ENCODE measurements around the gene PTPRG.
"Not testable (repeated sequence)": the region's sequence is repeated elsewhere in the genome, so short reads cannot be mapped to it uniquely, and the experiment has no call there.

The PTPRG gene

DNA sequence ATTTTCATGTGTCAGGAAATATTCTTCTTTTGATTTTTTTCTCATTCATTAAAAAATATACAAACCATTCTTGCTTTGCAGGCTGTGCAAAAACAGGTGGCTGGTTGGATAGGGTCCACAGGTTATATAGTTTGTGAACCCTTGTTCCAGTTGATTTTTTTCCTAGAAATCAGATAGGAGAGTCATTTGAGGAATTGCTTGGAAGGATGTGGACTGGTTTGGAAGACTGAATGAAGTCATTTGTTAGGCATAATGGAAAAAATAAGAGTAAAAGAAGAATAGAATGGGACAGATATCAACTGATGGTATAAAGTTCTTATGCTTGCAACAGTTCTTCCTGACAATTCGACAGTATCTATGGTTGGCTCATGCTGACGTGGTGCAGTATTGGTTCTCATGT is 189.4 kb downstream of the PTPRG start:
- no peak for DNase-seq (ENCODE audit: low read depth, low spot score)

GRCh38 chr3:61758839-61759238 is 197.5 kb downstream of the PTPRG start:
- DNase-seq (ENCODE audit: low read depth, low spot score) = no peak

DNA sequence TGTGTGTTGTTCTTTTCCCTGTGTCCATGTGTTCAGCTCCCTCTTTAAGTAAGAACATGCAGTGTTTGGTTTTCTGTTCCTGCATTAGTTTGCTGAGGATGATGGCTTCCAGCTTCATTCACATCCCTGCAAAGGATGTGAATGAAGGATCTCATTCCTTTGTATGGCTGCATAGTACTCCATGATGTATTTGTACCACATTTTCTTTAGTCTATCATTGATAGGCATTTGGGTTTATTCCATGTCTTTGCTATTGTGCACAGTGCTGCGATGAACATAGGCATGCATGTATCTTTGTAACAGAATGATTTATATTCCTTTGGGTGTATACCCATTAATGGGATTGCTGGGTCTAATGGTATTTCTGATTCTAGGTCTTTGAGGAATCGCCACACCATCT is 199.4 kb downstream of the PTPRG start:
- not testable (repeated sequence) for DNase-seq (ENCODE audit: low read depth, low spot score)

- DNase-seq (ENCODE audit: low read depth, low spot score) = no peak
These were observed 200.5 kb downstream of the PTPRG start for GRCh38 chr3:61761694-61762430.

DNA sequence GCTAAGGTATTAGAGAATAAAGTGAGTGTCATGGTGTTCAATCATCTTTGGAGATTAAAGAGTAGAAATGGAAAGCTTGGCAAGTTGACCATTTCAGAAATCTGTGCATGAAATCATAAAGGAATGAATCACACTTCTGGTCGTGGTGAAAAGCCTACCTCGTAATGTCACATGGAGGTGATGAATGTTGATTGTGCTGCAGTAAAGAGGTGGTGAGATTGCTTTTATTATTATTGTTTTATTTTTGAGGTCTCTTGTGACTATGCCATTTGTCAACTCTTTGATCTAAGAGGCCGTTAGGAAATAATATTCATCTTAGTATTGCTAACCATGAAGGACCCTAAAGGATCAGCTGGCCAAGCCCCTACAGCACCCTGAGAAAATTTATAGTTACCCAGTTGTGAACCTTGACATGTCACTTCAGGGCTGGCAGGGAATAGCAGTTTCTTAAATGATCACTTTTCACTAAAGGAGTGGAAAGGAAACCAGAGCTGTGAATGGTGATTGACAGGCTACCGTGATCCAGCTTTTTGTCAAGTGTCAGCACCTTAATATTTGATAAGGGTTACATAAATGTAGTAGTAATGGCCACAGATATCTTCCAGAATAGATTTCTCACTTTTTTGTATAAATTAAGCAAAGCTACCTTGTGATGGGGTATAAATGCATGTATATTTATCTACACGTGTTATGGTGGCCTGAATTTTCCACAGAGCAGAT is 203.9 kb downstream of the PTPRG start:
- DNase-seq (ENCODE audit: low read depth, low spot score) = no peak

GRCh38 chr3:61768284-61769037 is 207.1 kb downstream of the PTPRG start:
- no peak for DNase-seq (ENCODE audit: low read depth, low spot score)

DNA sequence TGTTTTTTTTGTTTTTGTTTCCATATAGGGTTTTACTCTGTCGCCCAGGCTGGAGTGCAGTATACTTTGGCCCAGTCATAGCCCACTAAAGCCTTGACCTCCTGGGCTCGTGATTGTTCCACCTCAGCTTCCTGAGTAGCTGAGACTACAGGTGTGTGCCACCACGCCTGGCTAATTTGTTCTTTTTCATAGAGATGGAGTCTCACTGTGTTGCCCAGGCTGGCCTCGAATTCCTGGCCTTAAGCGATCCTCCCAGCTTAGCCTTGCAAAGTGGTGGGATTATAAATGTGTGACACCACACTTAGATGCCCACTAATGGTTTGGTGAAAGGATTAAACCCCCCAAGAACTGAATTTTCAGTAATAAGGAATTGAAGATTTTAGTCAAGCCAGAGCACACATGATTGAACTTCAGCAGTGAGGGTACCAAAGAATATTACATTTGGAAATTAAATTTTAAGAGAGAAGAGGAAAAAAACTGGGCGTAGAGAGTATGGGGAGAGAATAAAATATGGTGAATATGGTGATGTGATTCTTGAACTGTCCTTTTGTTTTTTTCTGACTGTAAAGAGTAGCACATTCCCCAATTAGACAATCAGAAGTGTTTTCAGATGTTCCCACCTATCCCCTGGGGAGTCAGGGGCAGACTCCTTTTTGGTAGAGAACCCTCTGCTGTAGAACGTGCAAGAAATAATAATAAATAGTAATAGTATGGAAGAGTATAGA is 208.1 kb downstream of the PTPRG start:
- no peak for DNase-seq (ENCODE audit: low read depth, low spot score)

DNA sequence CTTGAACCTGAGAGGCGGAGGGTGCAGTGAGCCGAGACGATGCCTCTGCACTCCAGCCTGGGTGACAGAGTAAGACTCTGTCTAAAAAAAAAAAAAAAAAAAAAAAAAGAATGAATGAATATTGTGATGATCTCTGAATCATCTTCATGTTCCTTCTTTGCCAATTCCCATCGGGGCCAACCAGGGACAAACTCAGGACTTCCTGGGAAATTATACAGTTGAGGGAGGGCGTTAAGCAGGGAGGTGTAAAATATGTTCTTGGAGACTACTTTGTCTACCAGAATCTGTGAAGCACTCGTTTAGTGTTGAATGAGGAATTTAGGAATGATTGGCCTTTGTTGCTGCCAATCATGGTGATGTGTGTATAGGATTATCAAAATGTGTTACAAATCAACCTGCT is 210.6 kb downstream of the PTPRG start:
- DNase-seq (ENCODE audit: low read depth, low spot score) = no peak

DNA sequence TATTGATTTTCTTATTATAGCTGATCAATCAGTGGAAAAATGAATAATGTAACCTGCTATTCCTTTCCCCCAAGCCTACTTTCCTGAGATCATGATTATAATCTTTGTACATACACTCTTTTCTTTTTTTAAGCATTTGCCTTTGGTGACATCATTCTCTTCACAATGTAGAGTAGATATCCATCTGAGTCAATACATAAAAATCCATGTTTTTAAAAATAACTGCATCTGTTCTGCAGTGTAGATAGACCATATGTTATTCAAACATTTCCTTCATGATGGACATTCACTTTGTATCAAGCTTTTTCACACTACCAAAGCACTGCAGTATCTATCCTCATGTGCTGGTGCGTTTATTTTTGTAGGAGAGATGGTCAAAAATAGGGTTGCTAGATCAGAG is 211.1 kb downstream of the PTPRG start:
- no peak for DNase-seq (ENCODE audit: low read depth, low spot score)

DNA sequence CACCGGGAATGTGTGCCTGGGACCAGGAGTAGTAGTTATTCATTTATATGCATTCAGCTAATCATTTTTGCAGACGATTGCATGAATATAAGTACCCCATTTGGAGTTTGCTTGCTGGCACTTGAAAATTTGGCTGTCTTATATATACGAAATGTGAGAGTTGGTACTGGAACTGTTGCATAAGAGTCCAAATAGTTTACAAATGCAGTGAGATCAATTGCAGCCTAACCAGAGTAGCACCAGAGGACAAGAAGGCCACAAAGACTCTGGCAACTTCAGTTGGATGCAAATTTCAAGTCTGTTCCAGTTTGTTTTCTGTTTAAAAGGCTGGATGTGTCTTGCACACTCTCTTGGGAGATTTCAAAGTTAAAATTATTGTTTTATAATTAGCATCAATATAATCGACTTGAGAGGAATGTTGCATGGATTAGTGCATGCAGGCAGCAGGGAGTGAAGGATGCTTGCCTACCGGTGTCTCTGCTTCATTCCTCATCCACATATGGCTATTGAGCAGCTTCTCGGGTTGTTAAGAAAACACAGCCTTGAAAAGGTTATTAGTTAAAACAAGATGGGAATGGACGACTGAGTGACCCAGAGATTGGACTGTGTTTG is 213.0 kb downstream of the PTPRG start:
- no peak for DNase-seq (ENCODE audit: low read depth, low spot score)

DNA sequence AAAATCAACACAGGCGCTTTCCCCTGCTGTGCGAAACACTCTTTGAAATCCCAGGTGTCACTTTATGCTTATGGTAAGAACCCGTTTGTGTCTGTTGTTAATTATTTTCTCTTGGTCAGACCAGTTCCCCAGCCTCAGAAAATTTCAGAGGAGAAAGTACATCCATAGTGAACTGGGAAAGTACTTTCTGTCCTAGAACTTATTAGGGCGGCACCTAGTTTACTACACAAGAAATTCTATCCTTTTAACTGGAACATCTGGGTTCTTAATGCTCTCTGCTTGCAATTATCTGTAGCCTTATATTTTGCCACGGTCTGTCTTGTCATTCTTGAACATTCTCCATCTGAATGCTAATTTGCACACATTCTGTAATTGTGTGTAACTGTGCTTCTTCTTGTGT is 215.0 kb downstream of the PTPRG start:
- DNase-seq (ENCODE audit: low read depth, low spot score) = no peak

DNA sequence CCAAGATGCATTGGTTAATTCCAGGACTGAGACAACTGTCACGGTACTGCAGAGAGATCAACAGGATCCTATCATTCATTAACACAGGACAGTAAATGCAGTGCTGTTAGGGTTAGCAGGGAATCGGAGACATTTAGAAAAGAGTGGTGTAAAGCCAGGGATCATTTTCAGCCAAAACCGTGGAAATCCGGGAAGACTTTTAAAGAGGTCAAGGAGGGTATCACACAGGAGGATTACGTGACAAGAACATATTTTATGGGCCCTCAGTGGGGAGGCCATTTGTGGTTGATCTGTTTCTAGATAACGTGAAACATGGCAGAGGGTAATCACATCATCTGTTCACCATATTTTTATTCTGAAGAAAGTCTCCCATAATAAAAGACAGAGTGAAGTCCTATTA is 216.1 kb downstream of the PTPRG start:
- DNase-seq (ENCODE audit: low read depth, low spot score) = no peak

DNA sequence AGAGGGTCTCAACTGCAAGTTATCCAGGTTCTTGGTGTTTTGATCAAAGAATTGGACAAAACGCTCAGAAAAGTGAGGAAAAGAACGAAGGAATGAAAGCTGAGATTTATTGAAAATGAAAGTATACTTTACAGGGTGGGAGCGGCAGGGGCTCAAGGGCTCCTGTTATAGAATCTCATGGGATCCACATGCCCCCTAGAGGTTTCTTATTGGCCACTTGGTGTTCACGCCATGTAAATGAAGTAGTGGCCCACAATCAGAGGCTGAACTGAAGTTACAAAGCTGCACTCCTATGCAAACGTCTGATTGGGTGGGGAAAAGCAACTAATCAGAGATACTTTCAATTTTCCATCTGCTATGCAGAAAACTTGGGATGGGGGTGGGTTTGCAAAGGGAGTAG is 216.7 kb downstream of the PTPRG start:
- DNase-seq (ENCODE audit: low read depth, low spot score) = peak; percentile 24

- no peak for DNase-seq (ENCODE audit: low read depth, low spot score)
These were observed 218.6 kb downstream of the PTPRG start for GRCh38 chr3:61780016-61780415.

GRCh38 chr3:61780455-61781228 is 219.3 kb downstream of the PTPRG start:
- DNase-seq (ENCODE audit: low read depth, low spot score) = no peak

GRCh38 chr3:61783993-61784718 is 222.8 kb downstream of the PTPRG start:
- no peak for DNase-seq (ENCODE audit: low read depth, low spot score)

DNA sequence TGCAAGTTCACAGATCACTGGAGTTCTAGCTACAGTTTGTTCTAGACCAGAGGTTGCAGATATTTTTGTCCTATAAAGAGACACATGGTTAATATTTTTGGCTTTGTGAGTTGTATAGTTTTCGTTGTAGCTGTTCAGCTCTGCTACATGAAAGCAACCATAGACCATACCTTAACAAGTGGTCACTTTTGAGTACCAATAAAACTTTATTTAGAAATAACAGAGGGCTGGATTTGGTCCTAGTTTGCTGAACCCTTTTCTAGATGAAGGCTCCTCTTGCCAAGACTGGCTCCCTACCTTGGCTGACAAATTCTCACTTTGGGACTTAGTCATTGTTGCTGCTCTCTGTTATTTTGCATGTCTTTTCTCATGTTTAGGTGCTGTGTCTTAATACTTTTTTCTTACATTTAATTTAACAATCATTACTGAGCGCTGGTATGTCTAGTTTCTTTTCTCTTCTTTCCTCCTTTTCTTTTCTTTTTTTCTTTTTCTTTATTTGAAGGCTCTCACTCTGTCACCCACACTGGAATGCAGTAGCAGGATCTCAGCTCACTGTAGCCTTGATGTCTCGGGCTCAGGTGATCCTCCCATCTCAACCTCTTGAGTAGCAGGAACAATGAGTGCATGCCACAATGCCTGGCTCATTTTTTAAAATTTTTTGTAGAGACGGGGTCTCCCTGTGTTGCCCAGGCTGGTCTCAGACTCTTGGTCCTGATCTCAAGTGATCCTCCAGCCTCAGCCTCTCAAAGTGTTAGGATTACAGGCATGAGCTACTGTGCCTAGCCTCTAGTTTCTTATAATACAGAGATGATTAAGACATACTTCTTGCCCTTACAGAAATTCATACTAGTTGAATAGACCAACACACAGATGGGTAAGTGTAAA is 227.5 kb downstream of the PTPRG start:
- no peak for DNase-seq (ENCODE audit: low read depth, low spot score)

GRCh38 chr3:61789861-61790260 is 228.5 kb downstream of the PTPRG start:
- DNase-seq (ENCODE audit: low read depth, low spot score) = no peak

DNA sequence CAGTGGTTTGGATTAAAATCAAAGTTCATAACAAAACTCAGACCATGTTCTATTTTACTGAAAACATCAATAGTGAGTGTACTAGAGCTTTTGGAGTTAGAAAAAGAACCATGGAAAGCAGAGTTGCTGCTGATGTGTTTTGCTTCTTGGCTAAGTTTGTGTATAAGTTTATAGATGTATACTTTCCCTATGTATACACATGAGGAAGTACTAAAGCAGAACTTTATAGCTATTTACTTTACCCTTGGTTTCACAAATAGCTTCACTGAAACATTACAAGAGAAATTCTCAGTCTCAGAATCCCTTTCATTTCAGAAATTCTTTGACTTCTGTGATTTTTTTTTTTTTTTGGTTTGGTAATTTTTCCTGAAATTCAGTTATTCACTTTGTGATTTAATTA is 229.0 kb downstream of the PTPRG start:
- no peak for DNase-seq (ENCODE audit: low read depth, low spot score)

Measured in ELF-1 (cell line).